KMS-11 (cell line): ENCODE measurements around the gene TAL1.

ENCODE experiments used
- H2AFZ ChIP-seq: fragments of 200-600 bp; sonication (generic); 2 replicates; pipeline ENCODE4 v1.6.1; 2016; ENCODE audit warnings: antibody characterized with exemption, mixed run types, low read depth
- H3K27ac ChIP-seq: fragments of 200-600 bp; sonication (generic); 2 replicates; pipeline ENCODE4 v1.6.1; 2016; ENCODE audit warnings: mild to moderate bottlenecking, mixed run types
- H3K27me3 ChIP-seq: fragments of 200-600 bp; sonication (generic); 2 replicates; pipeline ENCODE4 v1.6.1; 2017; ENCODE audit warnings: mild to moderate bottlenecking, low read depth, mixed run types, moderate library complexity; ENCODE audit not compliant: insufficient read depth
- H3K36me3 ChIP-seq: fragments of 200-600 bp; sonication (generic); 2 replicates; pipeline ENCODE4 v1.6.1; 2017; ENCODE audit warnings: mild to moderate bottlenecking, mixed run types; ENCODE audit not compliant: insufficient read depth
- H3K4me1 ChIP-seq: fragments of 200-600 bp; sonication (generic); 2 replicates; pipeline ENCODE4 v1.6.1; 2016; ENCODE audit warnings: mild to moderate bottlenecking, low read depth, mixed run types; ENCODE audit not compliant: poor library complexity, severe bottlenecking
- H3K4me2 ChIP-seq: fragments of 200-600 bp; sonication (generic); 2 replicates; pipeline ENCODE4 v1.7.0; 2016; ENCODE audit warnings: mild to moderate bottlenecking, mixed run types
- H3K4me3 ChIP-seq: fragments of 200-600 bp; sonication (generic); IDR thresholded peaks from 2 replicates; pipeline ENCODE4 v1.6.1; 2017; ENCODE audit warnings: low read depth, low read length, mixed read lengths; ENCODE audit not compliant: insufficient read depth
- H3K79me2 ChIP-seq: fragments of 200-600 bp; sonication (generic); 2 replicates; pipeline ENCODE4 v1.6.1; 2016; ENCODE audit warnings: low read depth, mixed run types; ENCODE audit not compliant: insufficient read depth
- H3K9ac ChIP-seq: fragments of 200-600 bp; sonication (generic); 2 replicates; pipeline ENCODE4 v1.6.1; 2016; ENCODE audit warnings: mild to moderate bottlenecking, mixed run types
- H4K20me1 ChIP-seq: fragments of 200-600 bp; sonication (generic); 2 replicates; pipeline ENCODE4 v1.6.1; 2016; ENCODE audit warnings: mild to moderate bottlenecking, mixed run types; ENCODE audit not compliant: insufficient read depth
- CTCF ChIP-seq: fragments of 200-600 bp; sonication (generic); conservative IDR thresholded peaks from 2 replicates; pipeline ENCODE4 v1.6.1; 2017; ENCODE audit warnings: low read depth, mild to moderate bottlenecking, antibody characterized with exemption, low read length, moderate library complexity, mixed read lengths

The TAL1 gene

GRCh38 chr1:47212636-47213229 is 19.3 kb downstream of the TAL1 start:
- Histone ChIP-seq H3K27ac (no peak overlapping the region), H3K4me3 (no peak overlapping the region), H4K20me1 (no peaks in the 10 kb centered on the region), H3K36me3 (no peaks in the 10 kb centered on the region), H3K27me3 (no peaks in the 10 kb centered on the region; the same call in 1 of the 2 replicates), H3K79me2 (no peaks in the 10 kb centered on the region), H2AFZ (no peak overlapping the region), H3K9ac (no peak overlapping the region), H3K4me2 (no peak overlapping the region), H3K4me1 (no peaks in the 10 kb centered on the region)
- TF ChIP-seq CTCF, result no peak

DNA sequence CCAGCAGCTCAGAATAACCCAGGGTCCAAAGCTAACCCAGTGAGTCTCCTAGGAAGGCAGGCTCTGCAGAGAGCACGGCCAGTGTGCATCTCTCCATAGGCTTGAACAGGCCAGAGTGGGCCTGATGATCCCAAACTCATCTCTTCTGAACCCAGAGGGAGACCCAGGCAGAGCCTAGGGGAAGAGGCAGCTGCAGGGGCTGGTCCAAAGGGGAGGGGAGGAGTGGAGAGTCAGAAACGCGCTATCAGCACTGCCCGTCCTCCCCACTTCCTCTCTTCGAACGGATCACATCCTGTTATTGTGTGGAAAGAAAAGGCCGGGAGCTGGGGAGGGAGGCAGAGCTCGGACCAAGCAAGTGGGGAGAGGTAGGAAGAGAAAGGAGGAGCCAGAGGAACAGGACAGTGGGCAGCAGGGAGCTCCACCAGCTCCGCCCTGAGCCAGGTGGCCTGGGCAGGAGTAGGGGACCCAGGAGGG is 20.2 kb downstream of the TAL1 start:
- no peaks in the 10 kb centered on the region for H3K79me2 ChIP-seq
- no peak for TF ChIP-seq CTCF
- no peak overlapping the region for H3K4me3 ChIP-seq
- no peak overlapping the region for H3K9ac ChIP-seq
- H3K36me3 ChIP-seq, result no peaks in the 10 kb centered on the region
- no peaks in the 10 kb centered on the region; the same call in 1 of the 2 replicates for H3K27me3 ChIP-seq
- H3K4me1 ChIP-seq, result no peaks in the 10 kb centered on the region
- no peaks in the 10 kb centered on the region for H4K20me1 ChIP-seq
- H2AFZ ChIP-seq, result no peak overlapping the region
- no peak overlapping the region for H3K4me2 ChIP-seq
- no peak overlapping the region for H3K27ac ChIP-seq

DNA sequence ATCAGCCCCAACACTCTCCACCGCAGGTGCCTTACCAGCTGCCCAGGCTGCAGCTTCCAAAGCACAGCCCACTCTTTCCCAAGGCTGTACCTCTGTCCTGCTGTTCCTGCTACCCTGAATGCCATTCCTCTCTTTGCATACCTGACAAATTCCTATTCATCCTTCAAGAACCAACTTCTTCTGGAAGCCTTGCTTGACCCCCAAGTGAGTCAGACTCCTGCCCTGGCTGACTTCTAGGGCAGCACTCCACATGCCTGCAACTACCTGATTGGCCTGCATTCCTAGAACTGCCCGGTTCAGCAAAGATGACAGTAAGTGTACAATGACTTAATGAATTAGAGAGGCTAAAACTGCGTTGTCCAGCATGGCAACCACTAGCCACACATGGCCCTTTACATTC is 21.4 kb downstream of the TAL1 start:
- Histone ChIP-seq H3K4me2 (no peak overlapping the region), H2AFZ (no peak overlapping the region), H3K4me1 (no peaks in the 10 kb centered on the region), H3K27me3 (no peaks in the 10 kb centered on the region; the same call in 1 of the 2 replicates), H3K9ac (no peak overlapping the region), H3K27ac (no peak overlapping the region), H3K79me2 (no peaks in the 10 kb centered on the region), H4K20me1 (no peaks in the 10 kb centered on the region), H3K36me3 (no peaks in the 10 kb centered on the region), H3K4me3 (no peak overlapping the region)
- no peak for TF ChIP-seq CTCF

DNA sequence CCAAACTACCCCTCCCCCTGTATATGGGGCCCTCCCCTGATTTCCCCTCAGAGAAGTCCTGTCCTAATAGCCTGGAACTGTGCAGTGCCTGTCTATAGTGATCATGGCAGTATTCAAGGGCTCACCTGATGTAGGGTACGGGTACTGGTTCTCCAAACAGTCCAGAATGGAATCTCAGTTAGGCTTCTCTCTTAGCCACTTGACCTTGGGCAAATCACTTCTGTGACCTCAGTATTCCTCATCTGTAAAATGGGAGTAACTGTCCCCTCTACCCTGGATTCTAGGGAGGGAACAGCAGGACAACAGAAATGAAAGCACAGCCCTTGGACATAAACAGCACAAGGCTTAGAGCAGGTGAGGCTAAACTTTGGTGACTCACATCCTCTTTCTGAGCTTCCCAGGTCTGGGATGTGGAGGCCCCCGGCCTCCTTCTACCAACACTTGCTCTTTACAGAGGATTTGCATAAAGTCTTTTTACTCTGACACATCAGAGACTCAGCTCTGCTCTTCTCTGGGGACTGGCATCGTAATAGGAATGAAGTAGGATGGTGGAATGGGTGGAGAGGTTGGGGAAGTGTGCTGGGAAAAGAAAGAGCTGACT is 22.2 kb downstream of the TAL1 start:
- Histone ChIP-seq H3K79me2 (no peaks in the 10 kb centered on the region), H4K20me1 (no peaks in the 10 kb centered on the region), H3K4me1 (no peaks in the 10 kb centered on the region), H3K9ac (no peak overlapping the region), H3K36me3 (no peaks in the 10 kb centered on the region), H3K4me3 (no peak overlapping the region), H3K27ac (no peak overlapping the region), H3K27me3 (no peaks in the 10 kb centered on the region; the same call in 1 of the 2 replicates), H2AFZ (no peak overlapping the region), H3K4me2 (no peak overlapping the region)
- TF ChIP-seq CTCF, result no peak
